ENCODE results near the gene DCAF8L2. TPM values are rescaled to one million over a fixed set of nuclear protein-coding genes. Genes with fewer than 3 reads are reported as not detected.
"Not testable (repeated sequence)": the region's sequence is repeated elsewhere in the genome, so short reads cannot be mapped to it uniquely, and the experiment has no call there.

Gene DCAF8L2
- total and polyA plus RNA-seq, 2 donors: not detected

- H3K36me3 ChIP-seq (ENCODE audit: control insufficient read depth in 2 of 2, insufficient read depth in 2 of 2, low read length in 1 of 2): no peaks in the 10 kb centered on the region
- H3K9me3 ChIP-seq (ENCODE audit: control insufficient read depth in 2 of 2, insufficient read depth in 1 of 2, low read length in 1 of 2): no peaks in the 10 kb centered on the region
- no peak for DNase-seq (ENCODE audit: low read depth in 6 of 9, low spot score in 9 of 9)
- H3K4me3 ChIP-seq (ENCODE audit: low read length in 2 of 2): no peak overlapping the region
- no peak overlapping the region for H3K27ac ChIP-seq (ENCODE audit: low read depth in 1 of 2, low read length in 1 of 2)
- H3K4me1 ChIP-seq (ENCODE audit: control insufficient read depth in 2 of 2, insufficient read depth in 2 of 2, low read length in 2 of 2): no peaks in the 10 kb centered on the region
- WGBS: 90% methylated on average over 2 of the region's 2 CpGs
- no peaks in the 10 kb centered on the region for H3K27me3 ChIP-seq (ENCODE audit: control insufficient read depth in 2 of 2, insufficient read depth in 1 of 2, low read length in 1 of 2)
These were observed 125.5 kb downstream of the DCAF8L2 start for GRCh38 chrX:27715610-27716009.

GRCh38 chrX:27728291-27728690 lies 138.1 kb downstream of the DCAF8L2 start:
- no peaks in the 10 kb centered on the region for H3K4me1 ChIP-seq (ENCODE audit: control insufficient read depth in 2 of 2, insufficient read depth in 2 of 2, low read length in 2 of 2)
- H3K9me3 ChIP-seq (ENCODE audit: control insufficient read depth in 2 of 2, insufficient read depth in 1 of 2, low read length in 1 of 2): no peaks in the 10 kb centered on the region
- no peaks in the 10 kb centered on the region for H3K27me3 ChIP-seq (ENCODE audit: control insufficient read depth in 2 of 2, insufficient read depth in 1 of 2, low read length in 1 of 2)
- H3K4me3 ChIP-seq (ENCODE audit: low read length in 2 of 2): no peak overlapping the region
- 53% methylated on average over 3 of the region's 3 CpGs for WGBS
- DNase-seq (ENCODE audit: low read depth in 6 of 9, low spot score in 9 of 9): no peak
- no peak overlapping the region for H3K27ac ChIP-seq (ENCODE audit: low read depth in 1 of 2, low read length in 1 of 2)
- no peaks in the 10 kb centered on the region for H3K36me3 ChIP-seq (ENCODE audit: control insufficient read depth in 2 of 2, insufficient read depth in 2 of 2, low read length in 1 of 2)

GRCh38 chrX:27731962-27732361 lies 141.8 kb downstream of the DCAF8L2 start:
- Histone ChIP-seq H3K9me3 (ENCODE audit: control insufficient read depth in 2 of 2, insufficient read depth in 1 of 2, low read length in 1 of 2) (no peaks in the 10 kb centered on the region), H3K4me3 (ENCODE audit: low read length in 2 of 2) (no peak overlapping the region), H3K4me1 (ENCODE audit: control insufficient read depth in 2 of 2, insufficient read depth in 2 of 2, low read length in 2 of 2) (no peaks in the 10 kb centered on the region), H3K27ac (ENCODE audit: low read depth in 1 of 2, low read length in 1 of 2) (no peak overlapping the region), H3K36me3 (ENCODE audit: control insufficient read depth in 2 of 2, insufficient read depth in 2 of 2, low read length in 1 of 2) (no peaks in the 10 kb centered on the region), H3K27me3 (ENCODE audit: control insufficient read depth in 2 of 2, insufficient read depth in 1 of 2, low read length in 1 of 2) (no peaks in the 10 kb centered on the region)
- WGBS: 94% methylated on average over 5 of the region's 5 CpGs
- DNase-seq (ENCODE audit: low read depth in 6 of 9, low spot score in 9 of 9): no peak

GRCh38 chrX:27735914-27736313 lies 145.8 kb downstream of the DCAF8L2 start:
- Histone ChIP-seq H3K4me1 (ENCODE audit: control insufficient read depth in 2 of 2, insufficient read depth in 2 of 2, low read length in 2 of 2) (no peaks in the 10 kb centered on the region), H3K36me3 (ENCODE audit: control insufficient read depth in 2 of 2, insufficient read depth in 2 of 2, low read length in 1 of 2) (no peaks in the 10 kb centered on the region), H3K9me3 (ENCODE audit: control insufficient read depth in 2 of 2, insufficient read depth in 1 of 2, low read length in 1 of 2) (no peaks in the 10 kb centered on the region), H3K4me3 (ENCODE audit: low read length in 2 of 2) (no peak overlapping the region), H3K27me3 (ENCODE audit: control insufficient read depth in 2 of 2, insufficient read depth in 1 of 2, low read length in 1 of 2) (no peaks in the 10 kb centered on the region), H3K27ac (ENCODE audit: low read depth in 1 of 2, low read length in 1 of 2) (no peak overlapping the region)
- 91% methylated on average over 3 of the region's 3 CpGs for WGBS
- no peak for DNase-seq (ENCODE audit: low read depth in 6 of 9, low spot score in 9 of 9)

- no peaks in the 10 kb centered on the region for H3K4me1 ChIP-seq (ENCODE audit: control insufficient read depth in 2 of 2, insufficient read depth in 2 of 2, low read length in 2 of 2)
These were observed 150.8 kb downstream of the DCAF8L2 start for GRCh38 chrX:27740933-27741332.

GRCh38 chrX:27743521-27743920 lies 153.4 kb downstream of the DCAF8L2 start:
- not testable (repeated sequence) for H3K36me3 ChIP-seq (ENCODE audit: control insufficient read depth in 2 of 2, insufficient read depth in 2 of 2, low read length in 1 of 2); H3K27ac ChIP-seq (ENCODE audit: low read depth in 1 of 2, low read length in 1 of 2)
- 95% methylated on average over 9 of the region's 9 CpGs for WGBS

More at GRCh38 chrX:27740933-27741332, 150.8 kb downstream of the DCAF8L2 start:
- no peak for DNase-seq (ENCODE audit: low read depth in 6 of 9, low spot score in 9 of 9)
- H3K27me3 ChIP-seq (ENCODE audit: control insufficient read depth in 2 of 2, insufficient read depth in 1 of 2, low read length in 1 of 2): no peaks in the 10 kb centered on the region
- H3K27ac ChIP-seq (ENCODE audit: low read depth in 1 of 2, low read length in 1 of 2): no peak overlapping the region
- no peak overlapping the region for H3K4me3 ChIP-seq (ENCODE audit: low read length in 2 of 2)
- H3K9me3 ChIP-seq (ENCODE audit: control insufficient read depth in 2 of 2, insufficient read depth in 1 of 2, low read length in 1 of 2): no peaks in the 10 kb centered on the region
- H3K36me3 ChIP-seq (ENCODE audit: control insufficient read depth in 2 of 2, insufficient read depth in 2 of 2, low read length in 1 of 2): no peaks in the 10 kb centered on the region
- 99% methylated on average over 5 of the region's 5 CpGs for WGBS

GRCh38 chrX:27746516-27746915 lies 156.4 kb downstream of the DCAF8L2 start:
- WGBS: 95% methylated on average over 10 of the region's 10 CpGs
- no peak for DNase-seq (ENCODE audit: low read depth in 6 of 9, low spot score in 9 of 9)
- H3K4me1 ChIP-seq (ENCODE audit: control insufficient read depth in 2 of 2, insufficient read depth in 2 of 2, low read length in 2 of 2): no peaks in the 10 kb centered on the region
- no peaks in the 10 kb centered on the region for H3K27me3 ChIP-seq (ENCODE audit: control insufficient read depth in 2 of 2, insufficient read depth in 1 of 2, low read length in 1 of 2)
- H3K9me3 ChIP-seq (ENCODE audit: control insufficient read depth in 2 of 2, insufficient read depth in 1 of 2, low read length in 1 of 2): peaks cover 0 to 8% of the 10 kb centered on the region in 2 donors
- no peak overlapping the region for H3K27ac ChIP-seq (ENCODE audit: low read depth in 1 of 2, low read length in 1 of 2)
- H3K4me3 ChIP-seq (ENCODE audit: low read length in 2 of 2): no peak overlapping the region
- H3K36me3 ChIP-seq (ENCODE audit: control insufficient read depth in 2 of 2, insufficient read depth in 2 of 2, low read length in 1 of 2): no peaks in the 10 kb centered on the region

More at GRCh38 chrX:27743521-27743920, 153.4 kb downstream of the DCAF8L2 start:
- not testable (repeated sequence) for H3K4me3 ChIP-seq (ENCODE audit: low read length in 2 of 2); H3K27me3 ChIP-seq (ENCODE audit: control insufficient read depth in 2 of 2, insufficient read depth in 1 of 2, low read length in 1 of 2); H3K9me3 ChIP-seq (ENCODE audit: control insufficient read depth in 2 of 2, insufficient read depth in 1 of 2, low read length in 1 of 2); DNase-seq (ENCODE audit: low read depth in 6 of 9, low spot score in 9 of 9); H3K4me1 ChIP-seq (ENCODE audit: control insufficient read depth in 2 of 2, insufficient read depth in 2 of 2, low read length in 2 of 2)

GRCh38 chrX:27750298-27750697 lies 160.2 kb downstream of the DCAF8L2 start:
- H3K4me3 ChIP-seq (ENCODE audit: low read length in 2 of 2); H3K27me3 ChIP-seq (ENCODE audit: control insufficient read depth in 2 of 2, insufficient read depth in 1 of 2, low read length in 1 of 2); H3K36me3 ChIP-seq (ENCODE audit: control insufficient read depth in 2 of 2, insufficient read depth in 2 of 2, low read length in 1 of 2); H3K9me3 ChIP-seq (ENCODE audit: control insufficient read depth in 2 of 2, insufficient read depth in 1 of 2, low read length in 1 of 2); H3K27ac ChIP-seq (ENCODE audit: low read depth in 1 of 2, low read length in 1 of 2); DNase-seq (ENCODE audit: low read depth in 6 of 9, low spot score in 9 of 9); H3K4me1 ChIP-seq (ENCODE audit: control insufficient read depth in 2 of 2, insufficient read depth in 2 of 2, low read length in 2 of 2): not testable (repeated sequence)
- WGBS: 87% methylated on average over 2 of the region's 2 CpGs

GRCh38 chrX:27751976-27752375 lies 161.8 kb downstream of the DCAF8L2 start:
- Histone ChIP-seq H3K4me1 (ENCODE audit: control insufficient read depth in 2 of 2, insufficient read depth in 2 of 2, low read length in 2 of 2) (no peaks in the 10 kb centered on the region), H3K27ac (ENCODE audit: low read depth in 1 of 2, low read length in 1 of 2) (no peak overlapping the region), H3K36me3 (ENCODE audit: control insufficient read depth in 2 of 2, insufficient read depth in 2 of 2, low read length in 1 of 2) (no peaks in the 10 kb centered on the region), H3K4me3 (ENCODE audit: low read length in 2 of 2) (no peak overlapping the region), H3K27me3 (ENCODE audit: control insufficient read depth in 2 of 2, insufficient read depth in 1 of 2, low read length in 1 of 2) (no peaks in the 10 kb centered on the region), H3K9me3 (ENCODE audit: control insufficient read depth in 2 of 2, insufficient read depth in 1 of 2, low read length in 1 of 2) (peaks cover 0 to 8% of the 10 kb centered on the region in 2 donors)
- WGBS: 46% methylated on average over 2 of the region's 2 CpGs
- no peak for DNase-seq (ENCODE audit: low read depth in 6 of 9, low spot score in 9 of 9)

GRCh38 chrX:27765718-27766117 lies 175.6 kb downstream of the DCAF8L2 start:
- 92% methylated on average over 12 of the region's 12 CpGs for WGBS
- Histone ChIP-seq H3K36me3 (ENCODE audit: control insufficient read depth in 2 of 2, insufficient read depth in 2 of 2, low read length in 1 of 2) (no peaks in the 10 kb centered on the region), H3K4me1 (ENCODE audit: control insufficient read depth in 2 of 2, insufficient read depth in 2 of 2, low read length in 2 of 2) (no peaks in the 10 kb centered on the region), H3K27ac (ENCODE audit: low read depth in 1 of 2, low read length in 1 of 2) (no peak overlapping the region), H3K27me3 (ENCODE audit: control insufficient read depth in 2 of 2, insufficient read depth in 1 of 2, low read length in 1 of 2) (no peaks in the 10 kb centered on the region), H3K9me3 (ENCODE audit: control insufficient read depth in 2 of 2, insufficient read depth in 1 of 2, low read length in 1 of 2) (no peaks in the 10 kb centered on the region), H3K4me3 (ENCODE audit: low read length in 2 of 2) (no peak overlapping the region)
- DNase-seq (ENCODE audit: low read depth in 6 of 9, low spot score in 9 of 9): no peak
